ENCODE measurements around the gene PTPN22.

PTPN22 gene

DNA sequence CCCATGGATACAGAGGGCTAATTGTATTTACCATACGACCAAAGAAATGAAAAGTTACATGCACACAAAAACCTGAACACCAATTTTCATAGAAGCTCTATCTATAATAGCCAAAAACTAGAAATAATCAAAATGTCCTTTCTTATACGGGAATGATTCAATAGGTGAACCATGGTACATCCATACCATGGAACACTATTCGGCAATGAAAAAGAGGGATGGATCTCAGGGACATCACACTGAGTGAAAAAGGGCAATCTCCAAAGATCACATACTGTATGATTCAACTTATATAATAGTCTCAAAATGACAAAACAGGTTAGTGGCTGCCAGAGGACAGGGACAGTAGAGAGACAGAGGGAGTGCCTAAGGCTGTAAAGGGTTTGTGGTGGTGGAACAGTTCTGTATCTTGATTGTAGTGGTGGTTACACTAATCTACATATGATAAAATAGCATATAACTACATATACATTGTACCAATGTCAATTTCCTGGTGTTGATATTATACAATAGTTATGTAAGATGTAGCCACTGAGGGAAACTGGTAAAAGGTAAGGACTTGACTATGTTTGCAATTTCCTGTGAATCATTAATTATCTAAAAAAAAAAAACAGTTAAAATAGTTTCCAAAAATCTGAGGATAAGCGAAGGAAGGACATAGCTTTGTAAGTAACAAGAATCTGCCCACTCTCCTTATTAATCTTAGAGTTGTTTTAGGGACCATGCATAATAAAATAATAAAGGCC, 62.9 kb downstream of the PTPN22 start:
- TF ChIP-seq, protein P1, sequence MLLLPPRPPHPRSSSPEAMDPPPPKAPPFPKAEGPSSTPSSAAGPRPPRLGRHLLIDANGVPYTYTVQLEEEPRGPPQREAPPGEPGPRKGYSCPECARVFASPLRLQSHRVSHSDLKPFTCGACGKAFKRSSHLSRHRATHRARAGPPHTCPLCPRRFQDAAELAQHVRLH (tag by site-specific recombination; IDR thresholded peaks at IDR 0.05): peak; percentile 63; the same call in 1 of the 2 replicates
- TF ChIP-seq, protein P2, sequence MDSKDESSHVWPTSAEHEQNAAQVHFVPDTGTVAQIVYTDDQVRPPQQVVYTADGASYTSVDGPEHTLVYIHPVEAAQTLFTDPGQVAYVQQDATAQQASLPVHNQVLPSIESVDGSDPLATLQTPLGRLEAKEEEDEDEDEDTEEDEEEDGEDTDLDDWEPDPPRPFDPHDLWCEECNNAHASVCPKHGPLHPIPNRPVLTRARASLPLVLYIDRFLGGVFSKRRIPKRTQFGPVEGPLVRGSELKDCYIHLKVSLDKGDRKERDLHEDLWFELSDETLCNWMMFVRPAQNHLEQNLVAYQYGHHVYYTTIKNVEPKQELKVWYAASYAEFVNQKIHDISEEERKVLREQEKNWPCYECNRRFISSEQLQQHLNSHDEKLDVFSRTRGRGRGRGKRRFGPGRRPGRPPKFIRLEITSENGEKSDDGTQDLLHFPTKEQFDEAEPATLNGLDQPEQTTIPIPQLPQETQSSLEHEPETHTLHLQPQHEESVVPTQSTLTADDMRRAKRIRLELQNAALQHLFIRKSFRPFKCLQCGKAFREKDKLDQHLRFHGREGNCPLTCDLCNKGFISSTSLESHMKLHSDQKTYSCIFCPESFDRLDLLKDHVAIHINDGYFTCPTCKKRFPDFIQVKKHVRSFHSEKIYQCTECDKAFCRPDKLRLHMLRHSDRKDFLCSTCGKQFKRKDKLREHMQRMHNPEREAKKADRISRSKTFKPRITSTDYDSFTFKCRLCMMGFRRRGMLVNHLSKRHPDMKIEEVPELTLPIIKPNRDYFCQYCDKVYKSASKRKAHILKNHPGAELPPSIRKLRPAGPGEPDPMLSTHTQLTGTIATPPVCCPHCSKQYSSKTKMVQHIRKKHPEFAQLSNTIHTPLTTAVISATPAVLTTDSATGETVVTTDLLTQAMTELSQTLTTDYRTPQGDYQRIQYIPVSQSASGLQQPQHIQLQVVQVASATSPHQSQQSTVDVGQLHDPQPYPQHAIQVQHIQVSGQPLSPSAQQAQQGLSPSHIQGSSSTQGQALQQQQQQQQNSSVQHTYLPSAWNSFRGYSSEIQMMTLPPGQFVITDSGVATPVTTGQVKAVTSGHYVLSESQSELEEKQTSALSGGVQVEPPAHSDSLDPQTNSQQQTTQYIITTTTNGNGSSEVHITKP (tag by site-specific recombination; IDR thresholded peaks at IDR 0.05): no peak
- TF ChIP-seq ZBTB8A (tag by site-specific recombination; IDR thresholded peaks at IDR 0.05) (no peak), ZNF146 (tag by site-specific recombination; IDR thresholded peaks at IDR 0.05) (peak; percentile 75), ZNF221 (tag by site-specific recombination; IDR thresholded peaks at IDR 0.05; ENCODE audit: borderline replicate concordance) (no peak), PRDM1 (tag by site-specific recombination; IDR thresholded peaks at IDR 0.05) (no peak), ZNF223 (tag by site-specific recombination; IDR thresholded peaks at IDR 0.05) (no peak)
- H3K4me1 ChIP-seq (ENCODE audit: control insufficient read depth, insufficient read depth, low read length): peaks cover 12% of the 10 kb centered on the region
- H3K4me3 ChIP-seq (ENCODE audit: low read depth, low read length): no peak overlapping the region
- CTCF ChIA-PET: interaction anchor here (0.7 kb wide), 1 partner anchor 16 kb away, joined by 3 read pairs; no protein-coding TSS in a partner anchor
- H3K36me3 ChIP-seq (ENCODE audit: control insufficient read depth in 2 of 2, insufficient read depth in 1 of 2, low read length in 2 of 2): peaks cover 0 to 5% of the 10 kb centered on the region in 2 experiments; a peak in 1 of 3 replicates
- no peak overlapping the region for H3K27ac ChIP-seq (ENCODE audit: extremely low read depth, low read depth, low read length)
- POLR2A ChIA-PET: no interaction called here
- no peaks in the 10 kb centered on the region for H3K9me3 ChIP-seq (ENCODE audit: control insufficient read depth, insufficient read depth, low read depth, low read length)

DNA sequence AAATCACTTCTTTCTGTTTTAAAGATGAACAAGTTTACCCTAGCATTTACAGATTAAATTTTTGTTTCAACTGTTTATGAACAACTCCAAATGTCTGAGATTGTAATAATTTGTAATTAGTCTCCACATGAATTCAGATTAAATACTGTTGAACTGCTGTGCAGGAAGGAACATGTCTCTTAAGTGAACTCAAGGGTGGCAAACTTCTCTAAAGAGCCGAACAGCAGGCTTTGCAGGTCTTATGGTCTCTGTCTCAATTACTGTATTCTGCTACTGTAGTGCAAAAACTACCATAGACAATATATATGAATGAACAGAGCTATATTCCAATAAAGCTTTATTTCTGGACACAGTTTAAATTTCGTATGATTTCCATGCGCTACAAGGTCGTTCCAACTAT, 65.9 kb downstream of the PTPN22 start:
- ChIA-PET CTCF (interaction anchor here (0.6 kb wide), 2 partner anchors 10 to 477 kb away, joined by 3 to 7 read pairs; no protein-coding TSS in a partner anchor), POLR2A (interaction anchor here (1.1 kb wide), 1 partner anchor 46 kb away, joined by 3 read pairs; no protein-coding TSS in a partner anchor)
- TF ChIP-seq, protein P3, sequence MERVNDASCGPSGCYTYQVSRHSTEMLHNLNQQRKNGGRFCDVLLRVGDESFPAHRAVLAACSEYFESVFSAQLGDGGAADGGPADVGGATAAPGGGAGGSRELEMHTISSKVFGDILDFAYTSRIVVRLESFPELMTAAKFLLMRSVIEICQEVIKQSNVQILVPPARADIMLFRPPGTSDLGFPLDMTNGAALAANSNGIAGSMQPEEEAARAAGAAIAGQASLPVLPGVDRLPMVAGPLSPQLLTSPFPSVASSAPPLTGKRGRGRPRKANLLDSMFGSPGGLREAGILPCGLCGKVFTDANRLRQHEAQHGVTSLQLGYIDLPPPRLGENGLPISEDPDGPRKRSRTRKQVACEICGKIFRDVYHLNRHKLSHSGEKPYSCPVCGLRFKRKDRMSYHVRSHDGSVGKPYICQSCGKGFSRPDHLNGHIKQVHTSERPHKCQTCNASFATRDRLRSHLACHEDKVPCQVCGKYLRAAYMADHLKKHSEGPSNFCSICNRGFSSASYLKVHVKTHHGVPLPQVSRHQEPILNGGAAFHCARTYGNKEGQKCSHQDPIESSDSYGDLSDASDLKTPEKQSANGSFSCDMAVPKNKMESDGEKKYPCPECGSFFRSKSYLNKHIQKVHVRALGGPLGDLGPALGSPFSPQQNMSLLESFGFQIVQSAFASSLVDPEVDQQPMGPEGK (tag by site-specific recombination; IDR thresholded peaks at IDR 0.05): no peak
- TF ChIP-seq, protein P4, sequence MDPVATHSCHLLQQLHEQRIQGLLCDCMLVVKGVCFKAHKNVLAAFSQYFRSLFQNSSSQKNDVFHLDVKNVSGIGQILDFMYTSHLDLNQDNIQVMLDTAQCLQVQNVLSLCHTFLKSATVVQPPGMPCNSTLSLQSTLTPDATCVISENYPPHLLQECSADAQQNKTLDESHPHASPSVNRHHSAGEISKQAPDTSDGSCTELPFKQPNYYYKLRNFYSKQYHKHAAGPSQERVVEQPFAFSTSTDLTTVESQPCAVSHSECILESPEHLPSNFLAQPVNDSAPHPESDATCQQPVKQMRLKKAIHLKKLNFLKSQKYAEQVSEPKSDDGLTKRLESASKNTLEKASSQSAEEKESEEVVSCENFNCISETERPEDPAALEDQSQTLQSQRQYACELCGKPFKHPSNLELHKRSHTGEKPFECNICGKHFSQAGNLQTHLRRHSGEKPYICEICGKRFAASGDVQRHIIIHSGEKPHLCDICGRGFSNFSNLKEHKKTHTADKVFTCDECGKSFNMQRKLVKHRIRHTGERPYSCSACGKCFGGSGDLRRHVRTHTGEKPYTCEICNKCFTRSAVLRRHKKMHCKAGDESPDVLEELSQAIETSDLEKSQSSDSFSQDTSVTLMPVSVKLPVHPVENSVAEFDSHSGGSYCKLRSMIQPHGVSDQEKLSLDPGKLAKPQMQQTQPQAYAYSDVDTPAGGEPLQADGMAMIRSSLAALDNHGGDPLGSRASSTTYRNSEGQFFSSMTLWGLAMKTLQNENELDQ (tag by site-specific recombination; IDR thresholded peaks at IDR 0.05; ENCODE audit: low read depth): no peak
- TF ChIP-seq, protein P5, sequence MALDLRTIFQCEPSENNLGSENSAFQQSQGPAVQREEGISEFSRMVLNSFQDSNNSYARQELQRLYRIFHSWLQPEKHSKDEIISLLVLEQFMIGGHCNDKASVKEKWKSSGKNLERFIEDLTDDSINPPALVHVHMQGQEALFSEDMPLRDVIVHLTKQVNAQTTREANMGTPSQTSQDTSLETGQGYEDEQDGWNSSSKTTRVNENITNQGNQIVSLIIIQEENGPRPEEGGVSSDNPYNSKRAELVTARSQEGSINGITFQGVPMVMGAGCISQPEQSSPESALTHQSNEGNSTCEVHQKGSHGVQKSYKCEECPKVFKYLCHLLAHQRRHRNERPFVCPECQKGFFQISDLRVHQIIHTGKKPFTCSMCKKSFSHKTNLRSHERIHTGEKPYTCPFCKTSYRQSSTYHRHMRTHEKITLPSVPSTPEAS (tag by site-specific recombination; IDR thresholded peaks at IDR 0.05): no peak
- TF ChIP-seq, protein P6, sequence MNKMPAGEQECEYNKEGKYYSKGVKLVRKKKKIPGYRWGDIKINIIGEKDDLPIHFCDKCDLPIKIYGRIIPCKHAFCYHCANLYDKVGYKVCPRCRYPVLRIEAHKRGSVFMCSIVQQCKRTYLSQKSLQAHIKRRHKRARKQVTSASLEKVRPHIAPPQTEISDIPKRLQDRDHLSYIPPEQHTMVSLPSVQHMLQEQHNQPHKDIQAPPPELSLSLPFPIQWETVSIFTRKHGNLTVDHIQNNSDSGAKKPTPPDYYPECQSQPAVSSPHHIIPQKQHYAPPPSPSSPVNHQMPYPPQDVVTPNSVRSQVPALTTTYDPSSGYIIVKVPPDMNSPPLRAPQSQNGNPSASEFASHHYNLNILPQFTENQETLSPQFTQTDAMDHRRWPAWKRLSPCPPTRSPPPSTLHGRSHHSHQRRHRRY (tag by site-specific recombination; IDR thresholded peaks at IDR 0.05): no peak
- TF ChIP-seq ZNF311 (tag by site-specific recombination; IDR thresholded peaks at IDR 0.05; ENCODE audit: borderline replicate concordance) (no peak), ZBTB17 (tag by site-specific recombination; IDR thresholded peaks at IDR 0.05) (no peak), KLF10 (tag by site-specific recombination; IDR thresholded peaks at IDR 0.05) (no peak)
- Histone ChIP-seq H3K27ac (ENCODE audit: extremely low read depth, low read depth, low read length) (no peak overlapping the region), H3K36me3 (ENCODE audit: control insufficient read depth in 2 of 2, insufficient read depth in 1 of 2, low read length in 2 of 2) (peaks cover 0 to 5% of the 10 kb centered on the region in 2 experiments; a peak in 1 of 3 replicates), H3K4me1 (ENCODE audit: control insufficient read depth, insufficient read depth, low read length) (peaks cover 12% of the 10 kb centered on the region), H3K9me3 (ENCODE audit: control insufficient read depth, insufficient read depth, low read depth, low read length) (no peaks in the 10 kb centered on the region), H3K4me3 (ENCODE audit: low read depth, low read length) (no peak overlapping the region)
